ENCODE measurements around the gene PWP2. TPM values are rescaled to one million over a fixed set of nuclear protein-coding genes. Genes with fewer than 3 reads are reported as not detected.
"Not testable (repeated sequence)": the region's sequence is repeated elsewhere in the genome, so short reads cannot be mapped to it uniquely, and the experiment has no call there.

Gene PWP2
- polyA plus RNA-seq, 4 donors, result 2.6 to 7.8 (median 3.4) TPM

DNA sequence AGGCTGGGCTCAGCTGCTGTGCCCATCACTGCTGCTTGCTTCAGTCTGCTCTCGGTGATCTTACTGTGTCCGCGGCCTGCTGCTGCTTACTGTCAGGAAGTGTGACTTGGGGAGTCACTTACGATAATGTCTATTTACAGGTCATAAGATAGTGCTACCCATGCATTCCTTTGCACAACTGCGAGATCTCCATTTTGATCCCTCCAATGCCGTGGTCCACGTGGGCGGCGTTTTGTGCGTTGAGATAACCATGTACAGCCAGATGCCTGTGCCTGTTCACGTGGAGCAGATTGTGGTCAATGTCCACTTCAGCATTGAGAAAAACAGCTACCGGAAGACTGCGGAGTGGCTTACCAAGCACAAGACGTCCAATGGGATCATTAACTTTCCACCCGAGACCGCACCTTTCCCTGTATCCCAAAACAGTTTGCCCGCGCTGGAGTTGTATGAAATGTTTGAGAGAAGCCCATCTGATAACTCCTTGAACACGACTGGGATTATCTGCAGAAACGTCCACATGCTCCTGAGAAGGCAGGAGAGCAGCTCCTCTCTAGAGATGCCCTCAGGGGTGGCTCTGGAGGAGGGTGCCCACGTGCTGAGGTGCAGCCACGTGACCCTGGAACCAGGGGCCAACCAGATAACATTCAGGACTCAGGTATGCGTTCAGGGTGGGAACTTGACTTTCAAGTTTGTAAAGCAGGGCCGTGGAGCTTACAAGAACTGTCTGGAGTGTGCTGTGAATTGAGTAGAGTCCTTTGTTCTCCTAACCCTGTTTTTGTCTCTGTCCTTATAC, 24.4 kb upstream of the PWP2 start:
- DNase-seq (ENCODE audit: low read depth in 4 of 4, low spot score in 3 of 4), result peak in 1 of 4 donors; percentile 27

DNA sequence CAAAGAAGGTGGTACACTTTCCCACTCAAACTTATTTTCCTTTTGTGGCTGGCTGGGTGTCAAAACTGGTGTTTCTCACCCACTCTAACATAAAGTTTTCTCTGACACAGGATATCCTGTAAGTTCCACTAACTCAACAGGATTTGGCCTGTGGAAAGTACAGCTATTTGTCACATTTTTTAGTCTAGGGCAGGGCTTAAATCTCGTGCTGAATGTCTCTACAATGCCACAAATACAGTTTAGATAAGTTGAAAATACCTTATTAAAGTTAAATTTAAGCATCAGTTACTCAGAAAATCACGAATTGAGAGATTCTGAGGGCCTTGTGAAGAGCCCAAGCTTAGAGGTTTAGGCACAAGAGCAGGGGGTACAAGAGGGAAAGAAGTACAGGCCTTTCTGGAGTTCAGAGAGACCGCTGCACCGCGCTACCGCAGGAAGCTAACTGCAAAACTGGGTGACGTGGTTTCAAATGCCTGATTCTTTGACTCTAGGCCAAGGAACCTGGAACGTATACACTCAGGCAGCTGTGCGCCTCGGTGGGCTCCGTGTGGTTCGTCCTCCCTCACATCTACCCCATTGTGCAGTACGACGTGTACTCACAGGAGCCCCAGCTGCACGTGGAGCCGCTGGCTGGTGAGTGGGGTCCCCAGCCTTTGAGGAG, 23.4 kb upstream of the PWP2 start:
- DNase-seq (ENCODE audit: low read depth in 4 of 4, low spot score in 3 of 4), result no peak

DNA sequence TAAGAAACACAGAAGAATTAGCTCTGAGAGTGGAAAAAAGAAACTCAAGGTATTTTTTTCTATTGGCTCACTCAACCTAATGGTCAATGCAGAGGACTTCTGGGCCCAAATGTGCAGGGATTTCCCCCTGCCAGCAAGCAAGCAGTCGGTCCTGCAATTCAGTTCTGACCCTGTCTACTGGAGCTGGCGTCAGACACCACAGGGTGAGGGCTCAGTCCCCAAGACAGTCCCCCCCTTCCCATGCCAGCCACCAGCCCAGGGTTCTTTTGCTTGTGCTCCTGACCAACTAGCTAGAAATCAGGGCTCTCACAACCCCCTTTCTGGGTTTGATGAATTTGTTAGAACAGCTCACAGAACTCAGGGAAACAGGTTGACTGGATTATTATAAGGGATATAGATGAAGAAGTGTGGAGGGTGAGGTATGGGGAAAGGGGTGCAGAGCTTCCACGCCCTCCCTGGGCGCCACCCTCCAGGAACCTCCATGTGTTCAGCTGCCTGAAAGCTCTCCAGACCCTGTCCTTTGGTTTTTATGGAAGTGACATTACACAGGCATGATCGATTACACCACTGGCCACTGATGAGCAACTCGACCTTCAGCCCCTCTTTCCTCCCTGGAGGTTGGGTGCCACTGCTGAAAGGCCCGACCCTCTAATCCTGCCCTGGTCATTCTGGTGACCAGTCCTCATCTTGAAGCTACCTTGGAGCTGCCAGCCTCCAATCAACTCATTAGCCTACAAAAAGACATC, 22.5 kb upstream of the PWP2 start:
- DNase-seq (ENCODE audit: low read depth in 4 of 4, low spot score in 3 of 4), result no peak

DNA sequence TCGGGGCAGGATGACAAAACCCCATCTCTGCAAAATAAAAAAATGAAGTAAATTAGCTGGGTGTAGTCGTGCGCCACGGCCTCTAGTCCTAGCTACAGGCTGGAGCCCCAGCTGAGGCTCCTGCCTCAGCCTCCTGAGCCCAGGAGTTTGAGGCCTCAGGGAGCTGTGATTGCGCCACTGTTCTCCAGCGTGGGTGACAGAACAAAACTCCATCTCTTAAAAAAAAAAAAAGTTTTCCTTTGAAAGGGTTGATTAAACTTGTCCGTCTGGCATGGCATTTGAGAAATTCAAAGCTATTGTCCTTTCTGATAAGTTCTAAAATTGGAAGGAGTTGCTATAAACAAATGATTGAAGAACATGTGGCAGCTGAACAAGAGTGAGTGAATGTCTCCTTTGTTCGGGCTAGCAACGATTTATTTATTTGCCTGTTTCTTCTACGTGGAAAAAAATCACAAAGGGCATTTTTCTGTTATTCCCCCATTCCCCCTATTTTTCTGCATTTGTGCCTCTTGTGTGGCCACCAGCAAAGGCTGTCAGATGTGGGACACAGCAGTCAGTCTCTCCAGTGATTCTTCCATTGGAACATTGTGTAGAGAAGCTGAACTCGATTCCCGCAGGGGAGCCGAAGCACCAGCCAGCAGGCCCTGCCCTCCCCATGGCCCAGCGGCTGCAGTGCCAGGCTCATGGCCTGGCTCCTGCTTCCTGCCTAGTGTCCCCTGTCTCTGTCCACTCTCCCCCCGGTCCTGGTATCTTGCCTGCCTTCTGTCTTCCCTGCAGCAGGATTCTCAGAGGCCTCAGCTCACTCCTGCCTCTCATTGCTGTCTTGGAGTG, 21.5 kb upstream of the PWP2 start:
- DNase-seq (ENCODE audit: low read depth in 4 of 4, low spot score in 3 of 4), result no peak

DNA sequence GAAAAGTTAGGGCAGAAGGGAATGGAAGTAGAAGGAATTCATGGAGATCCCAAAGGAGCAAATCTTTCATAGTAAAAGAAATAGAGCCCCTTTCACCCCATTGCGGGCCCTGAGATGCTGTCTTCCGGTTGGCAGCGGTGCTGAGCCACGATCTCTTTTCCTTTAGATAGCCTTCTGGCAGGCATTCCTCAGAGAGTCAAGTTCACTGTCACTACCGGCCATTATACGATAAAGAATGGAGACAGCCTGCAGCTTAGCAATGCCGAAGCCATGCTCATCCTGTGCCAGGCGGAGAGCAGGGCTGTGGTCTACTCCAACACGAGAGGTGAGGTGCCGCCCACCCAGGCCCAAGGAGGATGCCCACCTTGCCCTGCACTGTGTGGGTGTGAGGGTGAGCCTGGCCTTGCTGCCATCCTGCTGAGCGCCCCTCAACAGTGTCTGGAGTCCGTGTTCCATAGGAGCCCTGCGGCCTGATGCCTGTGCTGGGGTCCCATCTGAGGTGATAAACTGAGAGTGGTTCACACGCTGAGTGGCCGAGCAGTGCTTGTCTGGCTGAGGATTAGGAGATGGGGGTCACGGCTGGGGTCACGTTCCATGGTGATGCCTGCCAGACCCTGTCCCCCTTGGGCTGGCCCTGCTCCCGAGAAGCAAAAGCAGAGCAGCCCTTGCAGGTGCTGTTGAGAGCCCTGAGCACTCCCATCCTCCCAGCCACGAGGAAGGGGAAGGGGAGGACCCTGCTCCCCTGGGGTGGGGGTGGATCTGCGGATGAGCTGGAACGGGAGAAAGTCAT, 20.4 kb upstream of the PWP2 start:
- DNase-seq (ENCODE audit: low read depth in 4 of 4, low spot score in 3 of 4), result no peak

DNA sequence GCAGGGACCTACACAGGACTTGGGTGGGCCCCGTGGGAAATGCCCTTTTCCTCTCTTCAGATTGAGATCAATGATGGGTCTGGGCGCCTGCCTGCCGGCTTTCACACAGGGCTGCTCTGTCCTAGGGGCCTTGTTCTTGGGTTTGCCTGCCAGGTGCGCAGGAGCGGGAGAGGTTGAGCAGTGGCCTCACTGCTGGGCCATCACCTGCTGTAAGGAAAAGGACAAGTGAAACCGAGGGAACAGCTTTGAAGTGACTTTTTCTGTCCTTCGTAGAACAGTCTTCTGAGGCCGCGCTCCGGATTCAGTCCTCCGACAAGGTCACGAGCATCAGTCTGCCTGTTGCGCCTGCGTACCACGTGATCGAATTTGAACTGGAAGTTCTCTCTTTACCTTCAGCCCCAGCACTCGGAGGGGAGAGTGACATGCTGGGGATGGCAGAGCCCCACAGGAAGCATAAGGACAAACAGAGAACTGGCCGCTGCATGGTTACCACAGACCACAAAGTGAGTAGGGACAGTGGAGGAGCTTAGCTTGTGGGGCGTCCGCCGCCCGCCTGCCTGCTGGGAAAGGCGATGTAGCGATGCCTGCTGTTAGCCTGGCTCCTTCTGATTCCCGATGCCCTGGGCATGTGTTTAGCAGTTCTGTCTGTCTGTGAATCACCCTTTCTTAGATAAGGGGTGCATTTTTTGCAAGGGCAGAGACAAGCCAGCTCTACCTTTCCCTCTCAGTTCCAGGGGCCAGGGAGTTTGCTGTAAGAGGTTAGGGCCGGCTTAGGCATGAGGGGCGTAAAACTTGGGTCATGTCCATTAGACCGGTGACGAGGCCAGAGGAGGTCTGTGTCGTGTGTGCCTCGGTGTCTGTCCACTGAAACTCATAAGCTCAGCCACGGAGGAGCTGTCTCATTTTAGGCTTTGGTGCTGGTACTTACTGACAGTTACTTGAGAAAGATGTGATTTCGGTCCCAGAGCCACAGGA, 19.5 kb upstream of the PWP2 start:
- no peak for DNase-seq (ENCODE audit: low read depth in 4 of 4, low spot score in 3 of 4)

DNA sequence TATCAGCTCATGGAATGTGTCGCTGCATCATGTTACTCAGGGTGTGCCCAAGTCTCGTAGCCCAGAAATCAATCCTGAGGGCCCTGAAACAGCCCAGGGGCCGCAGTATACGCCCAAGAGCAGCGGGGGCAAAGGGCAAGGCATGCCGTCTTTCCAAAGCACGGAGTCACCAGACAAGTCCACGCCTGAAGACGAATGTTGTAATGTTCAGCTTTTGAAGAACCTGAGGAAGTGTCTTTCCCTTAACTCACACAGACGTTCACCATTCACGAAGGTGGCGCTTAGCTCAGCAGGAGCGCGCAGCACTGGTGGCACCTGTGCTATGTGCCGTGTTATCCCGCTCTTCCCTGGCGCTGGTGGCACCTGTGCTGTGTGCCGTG, 18.8 kb upstream of the PWP2 start:
- no peak for DNase-seq (ENCODE audit: low read depth in 4 of 4, low spot score in 3 of 4)

DNA sequence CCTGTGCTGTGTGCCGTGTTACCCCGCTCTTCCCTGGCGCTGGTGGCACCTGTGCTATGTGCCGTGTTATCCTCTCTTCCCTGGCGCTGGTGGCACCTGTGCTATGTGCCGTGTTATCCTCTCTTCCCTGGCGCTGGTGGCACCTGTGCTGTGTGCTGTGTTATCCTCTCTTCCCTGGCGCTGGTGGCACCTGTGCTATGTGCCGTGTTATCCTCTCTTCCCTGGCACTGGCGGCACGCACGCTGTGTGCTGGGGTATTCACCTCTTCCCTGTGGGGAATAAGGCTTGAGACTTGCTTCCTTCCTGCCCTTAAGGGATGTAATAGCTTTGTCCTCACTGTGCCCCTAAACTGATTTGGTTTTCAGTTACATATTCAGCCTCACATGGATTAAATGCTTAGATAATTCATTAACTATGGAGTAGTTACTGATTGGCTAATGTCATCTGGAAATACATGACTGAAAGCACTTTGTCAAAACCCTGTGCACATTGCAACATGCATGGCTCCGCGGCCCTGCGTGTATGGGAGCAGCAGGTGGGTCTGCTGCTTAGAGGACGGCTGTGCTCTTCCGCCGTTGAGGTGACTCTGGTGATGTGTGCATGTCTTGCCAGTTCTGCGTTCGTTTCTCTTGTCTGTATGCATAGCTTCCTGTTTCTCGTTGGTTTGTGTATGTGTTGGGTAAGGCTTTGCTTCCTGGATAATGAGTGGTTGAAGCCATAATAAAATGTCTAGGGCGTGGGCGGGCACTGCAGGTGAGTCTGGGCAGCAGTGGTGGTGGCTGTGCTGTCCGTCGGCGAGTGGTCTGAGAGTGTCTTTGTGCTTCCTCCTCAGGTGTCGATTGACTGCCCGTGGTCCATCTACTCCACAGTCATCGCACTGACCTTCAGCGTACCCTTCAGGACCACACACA, 17.9 kb upstream of the PWP2 start:
- DNase-seq (ENCODE audit: low read depth in 4 of 4, low spot score in 3 of 4), result peak in 2 of 4 donors; percentile 45 to 59

DNA sequence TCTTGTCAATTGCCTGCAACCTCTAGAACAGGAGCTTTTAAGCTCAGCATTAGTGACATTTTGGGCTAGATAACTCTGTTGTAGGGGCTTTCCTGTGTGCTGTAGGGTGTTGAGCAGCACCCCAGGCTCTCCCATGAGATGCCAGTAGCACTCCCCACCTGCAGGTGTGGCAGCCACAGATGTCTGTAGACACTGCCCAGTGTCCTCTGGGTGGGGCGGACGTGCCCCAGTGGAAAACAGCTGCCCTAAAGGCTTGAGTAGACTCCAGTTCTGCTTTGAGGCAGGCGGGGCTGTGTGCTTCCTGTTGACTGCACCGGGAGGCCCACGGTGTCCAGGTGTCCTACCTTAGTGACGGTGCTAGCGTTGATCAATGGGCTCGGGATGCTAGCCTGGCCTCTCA, 16.9 kb upstream of the PWP2 start:
- no peak for DNase-seq (ENCODE audit: low read depth in 4 of 4, low spot score in 3 of 4)

DNA sequence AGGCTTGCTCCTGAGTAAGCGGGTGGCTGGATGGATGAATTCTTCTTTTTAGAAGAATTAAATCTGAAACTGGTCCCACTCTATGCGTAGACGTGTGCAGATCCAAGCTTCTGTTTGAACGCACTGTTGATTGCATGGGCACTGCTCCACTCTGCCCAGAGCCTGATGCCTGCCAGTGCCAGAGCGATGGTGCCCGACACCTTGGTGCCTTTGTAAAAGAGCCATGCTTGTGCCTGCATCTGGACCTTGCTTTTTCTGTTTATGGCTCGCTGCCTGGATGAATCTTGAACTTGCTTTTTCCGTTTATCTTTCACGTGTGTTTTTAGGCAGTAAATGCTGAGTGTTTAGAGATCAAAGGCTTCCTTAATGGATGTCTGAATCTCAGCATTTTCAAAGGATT, 15.0 kb upstream of the PWP2 start:
- DNase-seq (ENCODE audit: low read depth in 4 of 4, low spot score in 3 of 4), result no peak

DNA sequence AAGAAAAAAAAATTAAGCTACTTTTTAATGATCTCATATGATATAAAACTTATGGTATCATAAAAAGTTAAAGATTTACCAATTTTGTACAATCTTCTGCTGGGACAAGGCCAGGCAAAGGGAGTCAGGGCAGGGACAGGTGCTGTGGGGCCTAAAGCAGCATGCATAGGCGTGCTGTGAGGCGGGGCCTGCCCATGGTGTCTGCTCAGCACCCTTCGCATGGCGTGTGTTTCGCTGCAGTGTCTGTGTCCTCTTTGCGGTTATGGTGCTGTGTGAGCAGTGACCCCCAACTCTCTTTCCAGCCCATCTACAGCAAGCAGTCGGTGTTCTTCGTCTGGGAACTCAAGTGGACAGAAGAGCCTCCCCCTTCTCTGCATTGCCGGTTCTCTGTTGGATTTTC, 13.4 kb upstream of the PWP2 start:
- no peak for DNase-seq (ENCODE audit: low read depth in 4 of 4, low spot score in 3 of 4)

DNA sequence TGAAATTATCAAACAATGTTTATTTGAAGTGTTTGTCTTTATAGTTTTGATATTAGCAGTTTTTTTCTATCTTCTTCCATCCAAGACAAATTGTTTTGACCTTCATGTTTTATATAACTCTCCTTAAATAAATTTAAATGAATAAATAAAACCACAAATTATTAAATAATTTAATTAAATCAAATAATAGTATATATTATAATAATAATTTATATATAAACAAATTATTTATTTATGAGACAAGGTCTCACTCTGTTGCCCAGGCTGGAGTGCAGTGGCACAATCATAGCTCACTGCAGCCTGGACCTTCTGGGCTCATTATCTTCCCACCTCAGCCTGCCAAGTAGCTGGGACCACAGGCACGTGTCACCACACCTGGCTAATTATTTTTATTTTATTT, 12.4 kb upstream of the PWP2 start:
- DNase-seq (ENCODE audit: low read depth in 4 of 4, low spot score in 3 of 4), result no peak

DNA sequence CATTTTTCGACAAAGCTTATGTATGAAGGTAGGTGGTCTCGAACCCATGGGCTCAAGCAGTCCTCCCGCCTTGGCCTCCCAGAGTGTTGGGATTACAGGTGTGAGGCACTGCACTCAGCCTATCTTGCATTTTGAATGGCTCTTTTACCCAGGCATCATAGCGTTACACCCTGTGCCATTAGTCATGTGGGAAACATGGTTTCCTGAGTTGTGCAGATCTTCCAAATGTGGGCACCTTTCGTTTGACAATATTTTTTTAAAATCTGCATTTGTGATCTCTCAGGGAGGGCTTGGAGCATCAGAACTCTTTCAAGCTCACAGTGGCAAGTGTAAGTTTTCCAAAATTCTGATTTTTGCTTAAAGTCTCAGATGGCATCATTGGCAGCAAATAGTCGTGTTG, 8.7 kb upstream of the PWP2 start:
- not testable (repeated sequence) for DNase-seq (ENCODE audit: low read depth in 4 of 4, low spot score in 3 of 4)

DNA sequence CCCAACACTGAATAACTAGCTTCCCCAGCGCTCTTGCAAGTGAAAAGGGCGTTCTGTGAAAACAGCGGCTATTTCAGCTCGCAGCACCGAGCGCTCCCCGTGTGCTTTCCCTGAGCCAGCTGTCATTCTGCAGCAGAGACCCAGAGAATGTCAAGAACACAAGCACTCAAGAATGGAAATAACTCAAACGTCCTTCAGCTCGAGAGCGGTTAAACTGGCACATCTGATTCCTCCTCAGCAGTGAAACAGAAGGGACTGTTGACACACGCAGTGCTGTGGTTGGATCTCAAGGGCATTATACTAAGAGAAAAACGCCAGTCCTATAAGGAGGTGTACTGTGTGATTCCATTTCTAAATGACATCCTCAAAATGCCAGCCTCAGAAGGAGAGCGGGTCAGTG, 8.2 kb upstream of the PWP2 start:
- not testable (repeated sequence) for DNase-seq (ENCODE audit: low read depth in 4 of 4, low spot score in 3 of 4)

DNA sequence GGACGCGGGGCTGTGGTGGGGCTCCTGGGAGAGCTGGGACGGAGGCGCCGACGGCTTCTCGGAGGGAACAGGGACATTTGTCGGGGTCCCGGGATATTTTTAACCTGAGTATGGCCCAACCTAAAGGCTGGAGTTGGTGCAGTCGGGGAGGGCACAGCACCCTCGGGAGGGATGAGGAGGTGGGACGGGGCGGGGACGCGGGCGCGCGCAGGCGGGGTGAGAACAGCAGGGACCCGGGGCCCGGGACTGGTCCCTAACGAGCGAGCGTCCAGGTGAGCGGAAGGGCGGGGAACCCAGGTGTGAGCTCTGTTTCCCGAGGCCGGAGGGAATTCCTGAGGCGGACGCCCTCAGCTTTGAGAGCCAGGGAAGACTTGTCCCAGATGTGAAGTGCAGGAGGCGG, 390 bp downstream of the PWP2 start:
- not testable (repeated sequence) for DNase-seq (ENCODE audit: low read depth in 4 of 4, low spot score in 3 of 4)

DNA sequence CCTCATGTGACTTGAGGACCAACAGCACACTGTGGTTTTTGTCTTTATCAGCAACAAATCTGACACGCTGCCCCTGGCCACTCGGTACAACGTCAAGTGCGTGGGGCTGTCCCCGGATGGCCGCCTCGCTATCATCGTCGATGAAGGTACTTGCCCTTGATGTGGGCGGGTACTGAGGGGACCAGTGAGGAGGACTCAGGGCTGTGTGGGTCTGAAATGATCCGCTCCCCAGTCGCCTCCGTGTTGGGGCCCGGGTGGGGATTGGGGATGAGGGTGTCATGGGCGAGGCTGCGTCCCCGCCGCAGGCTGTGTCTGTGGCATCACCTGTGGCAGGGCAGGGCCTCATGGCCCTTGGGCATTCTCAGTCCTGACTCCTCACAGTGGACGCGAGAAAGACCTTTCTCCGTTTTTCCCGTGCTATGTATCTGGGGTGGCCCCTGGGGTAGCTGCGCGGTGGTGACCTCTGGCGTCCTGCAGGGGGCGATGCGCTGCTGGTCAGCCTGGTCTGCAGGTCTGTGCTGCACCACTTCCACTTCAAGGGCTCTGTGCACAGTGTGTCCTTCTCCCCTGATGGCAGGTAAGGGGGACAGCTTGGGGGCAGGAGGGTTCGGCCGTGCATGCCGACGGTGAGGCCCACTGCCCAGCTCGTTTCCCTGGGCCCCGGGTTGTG, 6.6 kb downstream of the PWP2 start:
- DNase-seq (ENCODE audit: low read depth in 4 of 4, low spot score in 3 of 4), result not testable (repeated sequence)

DNA sequence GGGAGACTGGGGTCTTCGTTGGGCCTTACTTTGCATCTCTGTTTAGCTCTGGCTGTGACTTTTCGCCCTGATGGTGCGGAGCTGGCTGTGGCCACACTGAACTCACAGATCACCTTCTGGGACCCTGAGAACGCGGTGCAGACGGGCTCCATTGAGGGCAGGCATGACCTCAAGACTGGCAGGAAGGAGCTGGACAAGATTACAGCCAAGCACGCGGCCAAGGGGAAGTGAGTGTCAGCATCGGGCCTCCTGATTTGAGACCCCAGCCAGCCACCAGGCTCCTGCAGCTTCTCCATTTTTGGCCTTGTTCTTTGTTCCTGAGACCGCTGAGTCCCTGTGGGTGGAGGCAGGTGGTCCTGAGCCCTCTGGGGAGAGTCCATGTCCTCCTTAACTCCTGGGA, 14.9 kb downstream of the PWP2 start:
- not testable (repeated sequence) for DNase-seq (ENCODE audit: low read depth in 4 of 4, low spot score in 3 of 4)

Measured in left renal pelvis (tissue), 4 donors.